Spleen (tissue), 7 donors: ENCODE measurements around the gene DNM2.

Source experiments
- POLR2A ChIP-seq, 3 donors: fragments of 450-650 bp; IDR thresholded peaks; one replicate each; pipeline ENCODE4 v1.5.1; 2017; ENCODE audit warnings: antibody characterized with exemption in 3 of 3, mild to moderate bottlenecking in 1 of 3
- TF ChIP-seq, protein P1 (sequence below), 11 experiments: fragments of 200-600 bp in 7 of 11; fragments of 450-650 bp in 4 of 11; sonication (generic) in 4 of 11; IDR thresholded peaks in 8 of 11; conservative IDR thresholded peaks in 3 of 11; 1 replicate in 7 of 11; 2 replicates in 4 of 11; pipeline versions ENCODE4 v1.4.0 to v1.8.0; 2016 to 2021; ENCODE audit warnings: antibody characterized with exemption in 11 of 11, inconsistent platforms in 4 of 11, mild to moderate bottlenecking in 1 of 11
- donor health status: DM: no; HTN: no; CAD: no; lungs with moderate emphysema.
- donor health status: DM: no; HTN: no; CAD: no.
- donor health status: DM: no; HTN: no; CAD: no.

DNA sequence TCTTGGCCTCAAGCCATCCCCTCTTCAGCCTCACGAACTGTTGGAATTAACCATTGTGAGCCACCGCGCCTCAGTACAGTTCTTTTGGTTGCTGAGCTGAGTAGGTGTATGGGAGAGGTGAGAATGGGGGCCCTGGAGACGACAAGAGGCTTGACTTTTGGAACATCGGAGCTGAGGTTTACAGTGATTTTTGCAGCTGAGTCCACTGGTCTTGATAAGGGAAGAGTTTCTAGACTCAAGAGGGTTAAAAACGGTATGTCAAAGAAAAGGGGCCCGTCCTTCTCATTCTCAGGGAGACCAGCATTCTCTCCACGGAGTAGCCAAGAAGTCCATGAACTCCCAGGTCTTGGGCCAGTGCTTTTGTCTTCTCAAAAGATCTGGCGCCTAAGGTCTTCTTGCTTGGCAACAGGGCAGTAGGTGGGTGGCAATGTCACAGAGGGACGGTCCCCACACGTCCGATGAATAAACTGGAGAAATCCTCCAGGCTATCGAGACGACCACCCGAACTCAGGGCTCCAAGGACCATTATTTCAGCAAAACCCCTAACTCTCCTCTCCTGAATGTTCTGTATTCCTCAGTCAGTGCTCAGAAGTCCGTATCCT is 23.1 kb upstream of the DNM2 start:
- TF ChIP-seq, protein P1, sequence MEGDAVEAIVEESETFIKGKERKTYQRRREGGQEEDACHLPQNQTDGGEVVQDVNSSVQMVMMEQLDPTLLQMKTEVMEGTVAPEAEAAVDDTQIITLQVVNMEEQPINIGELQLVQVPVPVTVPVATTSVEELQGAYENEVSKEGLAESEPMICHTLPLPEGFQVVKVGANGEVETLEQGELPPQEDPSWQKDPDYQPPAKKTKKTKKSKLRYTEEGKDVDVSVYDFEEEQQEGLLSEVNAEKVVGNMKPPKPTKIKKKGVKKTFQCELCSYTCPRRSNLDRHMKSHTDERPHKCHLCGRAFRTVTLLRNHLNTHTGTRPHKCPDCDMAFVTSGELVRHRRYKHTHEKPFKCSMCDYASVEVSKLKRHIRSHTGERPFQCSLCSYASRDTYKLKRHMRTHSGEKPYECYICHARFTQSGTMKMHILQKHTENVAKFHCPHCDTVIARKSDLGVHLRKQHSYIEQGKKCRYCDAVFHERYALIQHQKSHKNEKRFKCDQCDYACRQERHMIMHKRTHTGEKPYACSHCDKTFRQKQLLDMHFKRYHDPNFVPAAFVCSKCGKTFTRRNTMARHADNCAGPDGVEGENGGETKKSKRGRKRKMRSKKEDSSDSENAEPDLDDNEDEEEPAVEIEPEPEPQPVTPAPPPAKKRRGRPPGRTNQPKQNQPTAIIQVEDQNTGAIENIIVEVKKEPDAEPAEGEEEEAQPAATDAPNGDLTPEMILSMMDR (IDR thresholded peaks at IDR 0.05 in 8 of 11, conservative IDR thresholded peaks at IDR 0.05 in 3 of 11): no peak
- no peak for TF ChIP-seq POLR2A (IDR thresholded peaks at IDR 0.05)
